Ramos (cell line): ENCODE data around the gene TBL2.
"Not testable (repeated sequence)": the region's sequence is repeated elsewhere in the genome, so short reads cannot be mapped to it uniquely, and the experiment has no call there.

Source experiments
- in situ Hi-C: fragments of 300-500 bp; cut with MboI; formaldehyde crosslinking; loops from one replicate; pipeline ENCODE4 v1.14.3; 2022; ENCODE audit warnings: low sequenced_read_pairs; ENCODE audit not compliant: unreplicated experiment

Gene TBL2

DNA sequence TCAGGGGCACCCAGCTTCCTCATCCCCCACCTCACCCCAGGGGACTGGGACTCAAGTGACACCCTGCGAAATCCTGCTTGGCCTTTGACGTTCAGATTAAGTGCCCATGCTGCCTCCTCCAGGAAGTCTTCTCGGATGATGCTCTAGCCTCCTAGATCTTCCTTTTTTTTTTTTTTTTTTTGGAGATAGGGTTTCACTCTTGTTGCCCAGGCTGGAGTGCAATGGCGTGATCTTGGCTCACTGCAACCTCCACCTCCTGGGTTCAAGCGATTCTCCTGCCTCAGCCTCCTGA lies 29.3 kb upstream of the TBL2 start:
- in situ Hi-C loops: loop anchor here (5.0 kb wide), 2 partner anchors 65 to 125 kb away; no protein-coding TSS in a partner anchor

DNA sequence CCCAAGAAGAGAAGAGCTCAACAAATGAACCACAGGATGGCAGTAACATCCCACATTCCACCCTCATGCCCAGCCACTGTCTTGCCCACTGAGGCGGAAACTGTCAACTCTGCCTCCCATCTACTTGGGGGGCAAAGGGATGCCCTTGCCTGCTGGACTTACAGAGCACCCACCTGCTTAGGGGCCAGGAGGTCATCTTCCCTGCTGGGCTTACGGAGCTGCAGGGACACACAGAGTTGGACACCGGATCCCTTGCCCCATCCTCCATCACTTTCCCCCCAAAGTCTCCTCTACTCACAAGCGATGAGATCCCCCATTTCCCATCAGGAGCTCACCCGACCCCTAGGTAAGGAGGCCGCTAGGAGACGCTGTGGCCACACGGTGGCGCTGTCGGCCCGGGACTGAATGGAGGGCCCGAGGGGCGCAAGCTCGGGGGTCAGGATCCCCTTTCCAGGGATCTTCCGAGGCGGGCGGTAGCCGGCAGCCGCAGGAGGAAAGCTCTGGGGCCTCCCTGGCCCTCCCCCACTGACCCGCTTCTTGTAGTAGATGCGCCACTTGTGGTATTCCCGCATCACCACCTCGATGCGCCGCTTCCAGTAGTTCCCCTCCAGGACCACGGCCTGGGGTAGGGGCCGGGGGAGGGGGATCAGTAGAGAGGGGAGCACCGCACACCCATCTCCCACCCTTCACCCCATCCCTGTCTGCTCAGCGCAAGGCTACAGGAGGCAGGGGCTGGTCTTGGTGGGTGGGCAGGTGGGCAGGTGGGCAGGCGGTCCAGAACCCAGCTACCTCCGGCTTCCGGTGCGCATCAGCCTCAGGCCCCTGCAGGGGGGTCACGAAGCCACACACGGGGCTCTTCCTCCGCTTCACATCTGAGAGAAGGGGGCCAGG lies 28.7 kb upstream of the TBL2 start:
- in situ Hi-C loops: loop anchor here (5.0 kb wide), 2 partner anchors 65 to 125 kb away; no protein-coding TSS in a partner anchor

DNA sequence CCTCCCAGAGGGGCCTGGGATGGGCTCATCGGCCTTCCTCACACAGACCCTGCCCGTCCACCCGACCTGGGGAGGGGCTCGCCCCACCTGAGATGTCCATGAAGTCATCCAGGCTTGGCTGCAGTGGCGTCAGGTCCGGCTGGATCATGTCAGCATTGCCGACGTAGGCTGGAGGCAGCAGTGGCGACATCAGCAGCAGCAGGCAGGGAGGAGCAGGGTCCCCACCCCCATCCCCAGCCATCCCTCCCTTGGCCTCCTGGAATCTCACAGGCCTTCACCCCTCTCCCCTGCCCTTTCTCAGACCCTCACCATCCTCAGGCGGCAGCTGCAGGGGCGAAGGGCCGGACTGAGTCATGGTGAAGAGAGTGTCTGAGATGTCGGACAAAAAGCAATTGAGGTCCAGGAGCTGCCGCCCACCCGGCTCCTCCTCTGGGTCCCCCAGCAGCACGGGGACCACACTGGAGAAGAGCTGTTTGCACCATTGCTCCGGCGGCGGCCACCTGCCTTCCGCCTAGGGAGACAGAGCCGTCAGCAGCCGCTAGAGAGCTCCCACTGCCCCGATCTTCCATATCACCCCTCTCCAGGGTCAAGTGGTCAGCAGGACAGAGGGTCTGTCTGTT lies 27.3 kb upstream of the TBL2 start:
- in situ Hi-C loops: loop anchor here (5.0 kb wide), 2 partner anchors 67 to 127 kb away; no protein-coding TSS in a partner anchor

DNA sequence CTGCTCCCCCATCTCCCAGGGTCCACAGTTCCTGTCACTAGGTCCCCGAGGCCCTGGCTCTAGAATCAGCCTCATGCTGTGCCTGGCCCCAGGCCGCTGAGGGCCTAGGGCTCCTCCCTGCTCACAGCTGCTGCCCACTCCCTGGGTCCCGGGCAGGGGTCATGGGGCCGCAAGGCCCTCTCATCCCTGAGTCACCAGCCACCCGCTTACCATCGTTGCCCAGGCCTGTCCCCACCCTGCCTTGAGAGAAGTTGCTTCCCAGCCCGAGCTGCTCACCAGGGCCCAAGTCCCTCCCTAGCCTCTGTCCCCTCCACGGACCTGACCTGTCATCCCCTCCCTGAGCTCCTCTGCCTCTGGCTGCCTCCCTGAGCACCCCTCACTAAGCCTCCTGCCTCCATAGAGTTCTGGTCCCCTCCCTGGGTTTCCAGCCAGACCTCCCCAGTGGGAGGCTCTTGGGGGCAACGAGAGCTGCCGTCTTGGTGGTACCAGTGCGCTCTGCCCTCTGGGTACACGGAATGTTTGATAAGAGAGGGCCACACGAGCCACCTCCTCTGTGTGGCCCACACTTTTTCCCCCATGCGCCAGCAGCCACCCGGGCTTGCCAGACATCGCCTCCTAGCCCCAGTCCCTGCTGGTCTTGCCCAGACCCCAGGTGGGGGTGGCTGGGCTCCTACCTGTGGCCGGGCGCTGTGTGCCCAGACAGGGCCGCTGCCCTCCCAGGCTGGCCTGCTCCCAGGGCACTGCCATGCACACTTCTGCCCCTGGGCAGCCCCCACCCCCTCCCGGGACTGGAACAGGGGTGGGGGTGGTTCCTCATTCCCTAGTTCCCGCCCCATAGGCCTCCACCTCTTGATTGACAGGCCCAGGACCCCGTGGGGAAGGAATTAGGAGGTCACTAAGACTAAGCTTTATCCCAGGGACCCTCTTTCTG lies 24.6 kb upstream of the TBL2 start:
- in situ Hi-C loops: no loop called here

DNA sequence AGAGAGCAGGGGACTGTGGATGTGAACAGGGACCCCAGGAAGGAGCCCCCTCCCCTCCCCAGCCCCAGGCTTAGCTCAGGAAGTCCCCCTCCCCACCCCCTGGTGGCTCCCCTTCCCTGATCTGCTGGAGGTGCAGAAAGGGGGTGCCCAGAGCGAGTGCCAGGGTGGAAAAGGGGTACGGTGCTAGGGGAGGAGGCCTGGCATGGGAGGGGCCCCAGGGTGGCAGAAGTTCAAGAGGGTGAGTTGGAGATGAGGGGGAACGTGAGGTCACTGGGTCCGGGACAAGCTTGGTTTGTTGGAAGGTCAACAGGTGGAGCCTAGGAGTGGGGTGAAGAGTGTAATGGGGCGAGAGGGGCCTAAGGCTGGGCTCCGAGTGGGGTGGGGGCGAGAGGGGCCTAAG lies 21.5 kb upstream of the TBL2 start:
- in situ Hi-C loops: no loop called here

DNA sequence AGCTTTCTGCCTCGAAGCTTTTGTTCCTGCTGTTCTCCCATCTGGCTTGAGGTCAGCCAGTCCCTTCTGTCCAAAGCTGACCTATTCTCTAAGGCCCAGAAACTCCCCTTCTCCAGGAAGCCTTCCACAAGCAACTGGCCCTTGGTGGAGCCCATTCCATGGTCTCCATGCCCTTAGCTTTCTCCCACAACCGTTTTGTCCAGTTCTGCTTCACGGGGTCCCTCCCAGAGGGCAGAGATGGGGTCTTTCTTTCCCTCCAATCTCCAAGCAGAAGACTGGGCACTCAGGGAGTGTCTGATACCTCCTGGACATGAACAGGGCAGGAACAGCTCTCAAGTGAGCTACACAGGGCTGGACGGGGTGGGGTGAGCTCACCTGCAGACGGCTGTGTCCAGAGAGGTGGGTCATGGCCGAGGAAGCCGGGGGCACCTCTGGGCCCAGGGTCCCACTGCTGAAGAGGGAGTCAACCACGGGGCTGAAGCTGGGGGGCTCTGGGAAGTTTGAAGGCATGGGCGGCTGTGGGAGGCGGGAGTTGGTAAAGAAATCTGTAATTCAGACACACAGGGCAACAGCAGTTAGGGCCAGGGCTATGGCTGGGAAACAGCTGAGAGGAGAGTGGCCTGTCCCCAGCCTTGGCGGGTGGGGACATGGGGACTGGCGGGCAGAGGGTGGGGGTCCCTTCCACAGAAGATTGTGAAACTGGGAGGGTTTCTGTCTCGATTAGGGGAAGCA lies 20.9 kb upstream of the TBL2 start:
- in situ Hi-C loops: no loop called here

DNA sequence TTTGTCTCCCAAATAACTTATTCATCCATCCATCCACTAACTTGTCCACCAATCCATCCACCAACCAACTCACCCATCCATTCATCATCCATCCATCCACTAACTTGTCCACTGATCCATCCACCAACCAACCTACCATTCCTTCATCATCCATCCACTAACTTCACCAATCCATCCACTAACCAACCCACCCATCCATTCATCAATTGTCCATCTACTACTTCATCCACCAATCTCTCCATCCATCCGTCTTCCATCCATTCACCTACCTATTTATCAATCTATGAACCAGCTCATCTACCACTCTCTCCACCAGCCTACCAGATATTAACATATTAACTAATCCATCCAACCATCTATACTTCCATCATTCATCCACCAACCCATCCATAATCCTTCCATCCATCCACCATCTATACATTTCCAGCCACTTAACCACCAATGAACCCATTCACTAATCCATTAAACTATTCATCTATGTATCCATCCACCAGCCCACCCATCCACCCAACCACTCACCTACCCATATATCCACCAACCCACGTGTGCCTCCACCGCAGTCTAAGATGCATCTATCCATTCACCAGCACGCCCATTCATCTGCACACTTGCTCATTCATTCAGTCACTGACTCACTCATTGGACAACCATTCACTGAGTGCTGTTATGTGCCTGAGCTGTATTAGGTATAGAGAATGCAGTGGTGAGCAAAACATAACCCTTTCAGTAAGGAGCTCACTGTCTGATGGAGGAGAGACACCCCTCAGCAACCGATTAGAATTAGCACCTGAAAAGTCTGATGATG lies 19.8 kb upstream of the TBL2 start:
- in situ Hi-C loops: no loop called here

DNA sequence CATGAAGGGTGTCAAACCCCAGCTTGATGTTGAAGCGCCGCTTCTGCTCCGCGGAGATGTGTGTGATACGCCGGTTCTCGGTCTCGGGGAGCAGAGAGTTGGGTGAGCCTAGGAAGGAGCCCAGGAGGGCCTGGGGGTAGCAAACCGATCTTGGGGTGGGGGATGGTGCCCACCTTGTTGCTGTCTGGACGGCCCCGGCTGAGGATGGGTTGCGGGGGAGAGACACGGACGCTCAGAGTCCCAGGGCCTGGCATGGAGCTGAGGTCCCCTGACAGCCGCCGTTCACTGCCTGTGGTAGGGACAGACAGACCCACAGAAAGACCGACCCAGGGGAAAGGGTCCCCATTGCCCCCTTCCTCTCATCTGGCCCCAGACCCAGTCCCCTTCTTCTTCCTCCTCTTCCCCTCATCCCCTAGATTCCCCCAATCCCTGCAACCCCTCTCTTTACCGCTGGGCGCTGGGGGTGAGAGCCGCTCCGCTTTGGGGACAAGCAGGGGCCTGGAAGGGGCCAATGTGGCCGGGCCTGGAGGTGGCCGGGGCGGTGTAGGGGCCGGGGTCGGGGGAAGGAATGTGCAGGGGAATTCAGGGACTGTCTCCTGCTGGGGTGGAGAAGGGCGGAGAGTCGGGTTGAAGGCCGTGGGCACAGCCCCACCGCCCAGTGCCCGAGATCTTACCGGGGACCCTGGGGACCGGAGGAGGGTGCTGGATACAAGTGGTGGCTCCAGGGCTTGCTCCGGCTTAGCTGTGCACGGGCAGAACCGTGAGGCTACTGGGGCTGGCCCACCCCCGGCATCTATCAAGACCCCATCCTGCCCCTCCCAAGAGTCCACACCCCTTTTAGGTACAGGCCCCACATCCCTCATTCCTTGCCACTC lies 18.0 kb upstream of the TBL2 start:
- in situ Hi-C loops: no loop called here

DNA sequence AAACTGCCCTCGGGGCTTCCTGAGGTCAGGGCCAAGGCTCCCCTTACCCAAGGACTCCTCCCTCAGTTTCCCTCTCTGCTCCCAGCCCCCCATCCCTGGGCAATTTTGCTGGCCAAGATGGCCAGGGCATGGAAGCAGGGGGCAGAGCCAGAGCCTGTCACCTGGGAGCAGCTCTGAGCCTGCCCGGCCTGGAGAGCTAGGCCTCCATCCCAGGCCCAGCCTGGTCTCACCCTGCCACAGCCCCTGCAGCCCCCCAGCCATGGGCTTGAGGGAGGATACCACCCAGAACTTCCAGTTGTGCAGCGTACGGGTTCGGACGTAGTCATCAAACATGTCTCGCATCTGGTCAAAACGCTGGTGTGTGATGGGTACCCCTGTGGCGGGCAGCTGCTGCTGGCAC lies 17.0 kb upstream of the TBL2 start:
- in situ Hi-C loops: no loop called here

DNA sequence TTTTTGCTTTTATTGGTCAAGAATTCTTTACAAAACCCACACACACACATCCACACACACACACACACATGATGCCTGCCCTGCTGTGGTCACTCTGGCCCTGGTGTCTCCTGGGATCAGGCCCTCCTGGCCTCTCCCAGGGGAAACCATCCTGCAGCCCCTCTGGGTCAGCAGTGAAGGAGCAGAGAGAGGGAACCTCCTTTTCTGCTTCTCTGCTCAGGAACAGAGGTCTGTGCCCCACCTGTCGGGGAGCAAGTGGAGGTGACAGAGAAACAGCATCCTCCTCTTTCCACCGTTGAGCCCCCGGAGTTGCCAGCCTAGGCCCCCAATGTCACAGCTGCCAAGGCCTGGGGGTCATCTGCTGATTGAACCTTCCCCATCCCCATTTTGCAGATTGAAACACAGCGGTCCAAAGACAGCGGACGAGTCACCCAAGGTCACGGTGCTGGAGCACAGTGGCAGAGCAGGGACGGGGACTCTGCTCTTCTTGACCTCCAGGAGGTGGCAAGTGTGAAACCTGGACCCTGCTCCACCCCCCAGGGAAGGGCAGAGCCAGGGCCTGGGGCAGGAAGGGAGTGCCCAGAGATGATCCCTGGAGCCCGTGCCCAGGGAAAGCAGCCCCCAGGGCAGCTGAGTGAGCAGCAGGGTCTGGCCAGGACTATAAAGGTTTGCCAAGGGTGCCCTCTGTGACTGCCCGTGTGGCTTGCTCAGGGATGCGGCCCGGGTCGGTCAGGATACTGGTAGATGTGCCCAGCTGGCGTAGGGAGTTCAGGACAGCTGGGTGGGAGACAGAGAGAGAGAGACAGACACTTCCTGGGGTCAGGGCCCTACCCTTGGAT lies 15.0 kb upstream of the TBL2 start:
- in situ Hi-C loops: no loop called here

DNA sequence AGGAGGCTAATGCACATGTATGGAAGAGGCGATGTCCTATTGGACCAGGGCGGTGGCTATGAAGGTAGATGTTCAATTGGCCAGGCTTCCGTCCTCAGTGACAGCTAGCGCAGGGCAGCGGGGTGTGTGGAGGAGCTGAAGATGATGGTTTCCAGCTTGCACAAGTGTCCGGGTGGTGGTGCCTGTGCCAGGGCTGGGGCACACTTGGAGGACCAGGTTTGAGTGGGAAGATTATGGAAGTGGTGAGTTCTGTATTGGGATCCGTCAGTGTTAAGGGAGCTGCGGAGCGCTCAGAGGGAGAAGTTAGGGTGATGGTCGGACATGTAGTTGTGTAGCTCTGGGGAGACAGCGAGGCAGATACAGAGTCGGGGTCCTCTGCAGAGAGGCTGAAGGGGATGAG lies 8.5 kb upstream of the TBL2 start:
- in situ Hi-C loops: no loop called here

DNA sequence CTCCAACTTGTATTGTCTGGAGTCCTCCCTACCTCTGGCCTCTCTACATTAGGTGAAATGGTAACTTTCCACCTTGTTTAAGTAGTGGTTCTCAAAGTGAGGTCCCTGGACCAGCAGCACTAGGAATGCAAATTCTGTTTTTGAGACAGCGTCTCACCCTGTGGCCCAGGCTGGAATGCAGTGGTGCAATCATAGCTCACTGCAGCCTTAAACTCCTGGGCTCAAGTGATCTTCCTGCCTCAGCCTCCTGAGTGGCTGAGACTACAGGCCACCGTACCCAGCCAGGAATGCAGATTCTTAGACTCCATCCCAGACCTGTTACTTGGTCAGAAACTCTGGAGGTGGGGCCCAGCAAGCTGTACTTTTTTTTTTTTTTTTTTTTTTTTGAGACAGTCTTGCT lies 6.8 kb upstream of the TBL2 start:
- in situ Hi-C loops: no loop called here

DNA sequence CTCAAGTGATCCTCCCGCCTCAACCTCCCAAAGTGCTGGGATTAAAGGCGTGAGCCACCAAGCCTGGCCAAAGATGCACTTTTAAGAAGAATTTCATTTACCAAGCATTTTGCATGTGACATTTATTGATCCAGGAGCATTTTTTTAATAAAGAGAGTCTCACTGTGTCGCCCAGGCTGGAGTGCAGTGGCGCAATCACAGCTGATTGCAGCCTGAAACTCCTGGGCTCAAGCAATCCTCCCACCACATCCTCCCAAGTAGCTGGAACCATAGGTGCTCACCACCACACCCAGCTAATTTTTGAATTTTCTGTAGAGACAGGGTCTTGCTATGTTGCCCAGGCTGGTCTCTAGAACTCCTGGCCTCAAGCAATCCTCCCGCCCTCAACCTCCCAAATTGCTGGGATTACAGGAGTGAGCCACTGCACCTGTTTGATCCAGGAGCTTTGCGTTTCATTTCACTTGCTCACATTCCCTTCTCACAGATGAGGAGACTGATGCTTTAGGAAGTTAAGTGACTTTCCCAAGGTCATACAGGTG lies 4.4 kb upstream of the TBL2 start:
- in situ Hi-C loops: no loop called here

DNA sequence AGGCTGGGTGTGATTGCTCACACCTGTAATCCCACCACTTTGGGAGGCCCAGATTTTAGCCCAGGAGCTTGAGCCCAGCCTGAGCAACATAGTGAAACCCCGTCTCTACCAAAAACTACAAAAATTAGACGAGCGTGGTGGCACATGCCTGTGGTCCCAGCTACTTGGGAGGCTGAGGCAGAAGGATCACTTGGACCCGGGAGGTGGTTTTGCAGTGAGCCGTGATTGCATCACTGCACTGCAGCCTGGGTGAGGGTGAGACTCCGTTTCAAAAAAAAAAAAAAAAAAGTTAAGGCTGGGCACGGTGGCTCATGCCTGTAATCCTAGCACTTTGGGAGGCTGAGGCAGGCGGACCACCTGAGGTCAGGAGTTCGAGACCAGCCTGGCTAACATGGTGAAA lies 2.6 kb upstream of the TBL2 start:
- in situ Hi-C loops: not testable (repeated sequence)

DNA sequence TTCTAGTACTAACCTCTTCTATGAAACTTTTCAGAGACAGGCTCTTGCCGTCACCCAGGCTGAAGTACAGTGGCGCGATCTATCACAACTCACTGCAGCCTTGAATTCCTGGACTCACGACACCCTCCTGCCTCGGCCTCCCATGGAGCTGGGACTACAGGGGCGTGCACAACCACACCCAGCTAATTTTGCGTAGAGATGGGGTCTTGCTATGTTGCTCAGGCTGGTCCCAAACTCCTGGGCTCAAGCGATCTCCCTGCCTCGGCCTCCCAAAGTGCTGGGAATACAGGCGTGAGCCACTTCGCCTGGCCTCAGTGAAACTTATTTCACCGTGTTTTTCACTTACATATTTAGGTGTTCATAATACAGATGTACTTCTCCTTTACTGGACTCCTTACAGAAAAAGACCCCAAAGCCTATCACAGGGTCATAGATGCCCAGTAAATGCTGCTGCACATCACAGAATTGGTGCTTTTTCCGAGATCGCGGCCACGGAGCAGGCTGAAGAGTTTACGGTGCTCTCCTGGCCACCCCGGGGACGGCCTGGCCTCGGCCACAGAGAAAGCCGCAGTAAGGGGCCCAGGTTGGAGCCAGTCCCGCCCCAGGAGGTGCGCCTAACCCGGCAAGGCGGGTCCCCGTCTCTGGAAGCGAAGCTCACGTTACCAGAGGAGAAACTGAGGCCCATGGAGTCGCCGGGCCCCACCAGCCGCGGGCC lies 595 bp downstream of the TBL2 start:
- in situ Hi-C loops: no loop called here

DNA sequence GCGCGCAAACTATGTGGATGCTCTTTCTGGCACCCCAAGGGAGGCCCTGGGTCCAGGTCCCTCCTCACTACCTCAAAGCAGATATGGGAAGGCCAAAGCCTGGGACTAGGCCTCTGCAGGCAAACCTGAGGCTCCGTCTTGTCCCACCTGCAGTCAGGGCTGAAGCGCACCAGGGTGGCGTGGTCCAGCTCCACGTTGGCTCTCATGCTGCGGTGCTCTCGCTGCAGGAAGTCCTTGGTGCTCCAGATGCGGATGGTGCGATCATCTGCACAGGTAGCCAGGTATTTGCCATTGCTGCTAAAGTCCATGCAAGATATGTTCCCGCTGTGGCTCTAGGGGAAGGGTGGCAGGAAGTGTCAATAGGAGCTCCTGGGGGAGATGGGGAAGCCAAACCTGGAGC lies 4.6 kb downstream of the TBL2 start:
- in situ Hi-C loops: no loop called here

DNA sequence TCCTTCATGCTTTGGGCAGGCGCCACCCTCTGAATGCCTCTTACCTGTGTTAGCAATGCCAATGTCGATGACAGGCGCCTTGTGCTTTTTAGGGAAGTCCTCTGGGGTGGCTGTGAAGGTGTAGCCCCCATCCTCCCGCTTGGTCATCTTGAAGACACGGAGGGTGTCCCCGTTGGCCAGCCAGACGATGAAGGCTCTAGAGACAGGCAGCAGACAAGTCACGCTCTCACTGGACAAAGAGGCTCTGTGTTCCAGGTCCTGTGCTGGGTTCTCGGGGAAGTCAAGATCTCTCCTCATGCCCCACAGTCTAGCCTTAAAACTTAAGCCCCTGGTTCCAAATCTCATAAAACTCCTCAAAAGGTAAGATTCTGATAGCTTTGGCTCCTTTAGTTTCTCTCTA lies 5.1 kb downstream of the TBL2 start:
- in situ Hi-C loops: no loop called here
